Dendritic cell treated with granulocyte-macrophage colony-stimulating factor and Interleukin-4, amounts not matched to agents 40 ng/mL and 50 ng/mL, for 4 days (primary cell): ENCODE results near the gene TMEM139.
"Not testable (repeated sequence)": the region's sequence is repeated elsewhere in the genome, so short reads cannot be mapped to it uniquely, and the experiment has no call there.

Source experiments
- H3K27ac Mint-ChIP-seq: one replicate; pipeline ENCODE4 v1.8.0; 2022; ENCODE audit warnings: mild to moderate bottlenecking, mixed read lengths
- H3K27me3 Mint-ChIP-seq: one replicate; pipeline ENCODE4 v1.8.0; 2022; ENCODE audit warnings: mild to moderate bottlenecking, mixed read lengths
- H3K36me3 Mint-ChIP-seq: one replicate; pipeline ENCODE4 v1.8.0; 2022; ENCODE audit warnings: low read depth, mixed read lengths
- H3K4me1 Mint-ChIP-seq: one replicate; pipeline ENCODE4 v1.8.0; 2022; ENCODE audit warnings: low read depth, mixed read lengths
- H3K4me3 Mint-ChIP-seq: one replicate; pipeline ENCODE4 v1.8.0; 2022; ENCODE audit warnings: mild to moderate bottlenecking, moderate library complexity, mixed read lengths
- H3K9me3 Mint-ChIP-seq: one replicate; pipeline ENCODE4 v1.8.0; 2022; ENCODE audit warnings: mixed read lengths
- intact Hi-C: fragments of 100-400 bp; cut with micrococcal nuclease; formaldehyde crosslinking; loops from one replicate; pipeline ENCODE4 v1.15.0; 2022

Gene TMEM139

GRCh38 chr7:143287935-143288826 is 3.4 kb downstream of the TMEM139 start, which contains the start of gene CASP2:
TSS of gene CASP2 (plus strand) at chr7:143288351. CDS start at chr7:143288456, 105 bp downstream.
- Mint-ChIP-seq H3K36me3 (peaks cover 36% of the 10 kb centered on the region), H3K27me3 (no peaks in the 10 kb centered on the region), H3K9me3 (no peaks in the 10 kb centered on the region), H3K27ac (peak within 1 kb of the TSS; percentile 91), H3K4me1 (peaks cover 46% of the 10 kb centered on the region), H3K4me3 (peak within 1 kb of the TSS; percentile 97)
- intact Hi-C loops, result no loop called here

GRCh38 chr7:143288836-143289235 is 4.1 kb downstream of the TMEM139 start:
- intact Hi-C loops, result no loop called here
- Mint-ChIP-seq H3K9me3 (no peaks in the 10 kb centered on the region), H3K27ac (peak overlapping the region; percentile 91), H3K4me3 (peak overlapping the region; percentile 97), H3K27me3 (no peaks in the 10 kb centered on the region), H3K4me1 (peaks cover 46% of the 10 kb centered on the region), H3K36me3 (peaks cover 43% of the 10 kb centered on the region)

GRCh38 chr7:143289421-143289820 is 4.7 kb downstream of the TMEM139 start:
- Mint-ChIP-seq H3K27me3 (no peaks in the 10 kb centered on the region), H3K4me1 (peaks cover 46% of the 10 kb centered on the region), H3K27ac (peak overlapping the region; percentile 91), H3K4me3 (peak overlapping the region; percentile 97), H3K9me3 (no peaks in the 10 kb centered on the region), H3K36me3 (peaks cover 49% of the 10 kb centered on the region)
- intact Hi-C loops, result no loop called here

- H3K27me3 Mint-ChIP-seq, intact Hi-C loops, H3K9me3 Mint-ChIP-seq: not testable (repeated sequence)
- peaks cover 53% of the 10 kb centered on the region for H3K36me3 Mint-ChIP-seq
- peak overlapping the region; percentile 44 for H3K4me3 Mint-ChIP-seq
- peak overlapping the region; percentile 91 for H3K27ac Mint-ChIP-seq
- H3K4me1 Mint-ChIP-seq, result peaks cover 41% of the 10 kb centered on the region
Observed at GRCh38 chr7:143289888-143290287, 5.1 kb downstream of the TMEM139 start.

DNA sequence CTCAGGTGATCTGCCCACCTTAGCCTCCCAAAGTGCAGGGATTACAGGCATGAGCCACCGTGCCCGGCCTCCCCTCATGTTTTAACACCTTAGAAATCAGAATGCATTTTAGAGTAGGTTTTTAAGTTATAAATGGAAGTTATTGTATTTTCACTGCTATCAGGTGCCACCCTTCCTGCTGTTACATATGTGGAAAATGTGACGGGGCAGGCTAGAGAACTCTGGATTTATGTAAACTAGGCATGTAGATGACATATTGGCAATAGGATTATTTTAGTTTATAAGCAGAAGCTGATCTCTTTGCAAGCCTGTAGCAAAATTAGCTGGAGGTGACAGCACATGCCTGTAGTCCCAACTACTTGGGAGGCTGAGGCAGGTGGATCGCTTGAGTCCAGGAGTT is 5.5 kb downstream of the TMEM139 start:
- peak overlapping the region; percentile 91 for H3K27ac Mint-ChIP-seq
- no peaks in the 10 kb centered on the region for H3K9me3 Mint-ChIP-seq
- H3K27me3 Mint-ChIP-seq, result no peaks in the 10 kb centered on the region
- H3K4me1 Mint-ChIP-seq, result peaks cover 43% of the 10 kb centered on the region
- peak overlapping the region; percentile 44 for H3K4me3 Mint-ChIP-seq
- peaks cover 57% of the 10 kb centered on the region for H3K36me3 Mint-ChIP-seq
- intact Hi-C loops, result no loop called here

DNA sequence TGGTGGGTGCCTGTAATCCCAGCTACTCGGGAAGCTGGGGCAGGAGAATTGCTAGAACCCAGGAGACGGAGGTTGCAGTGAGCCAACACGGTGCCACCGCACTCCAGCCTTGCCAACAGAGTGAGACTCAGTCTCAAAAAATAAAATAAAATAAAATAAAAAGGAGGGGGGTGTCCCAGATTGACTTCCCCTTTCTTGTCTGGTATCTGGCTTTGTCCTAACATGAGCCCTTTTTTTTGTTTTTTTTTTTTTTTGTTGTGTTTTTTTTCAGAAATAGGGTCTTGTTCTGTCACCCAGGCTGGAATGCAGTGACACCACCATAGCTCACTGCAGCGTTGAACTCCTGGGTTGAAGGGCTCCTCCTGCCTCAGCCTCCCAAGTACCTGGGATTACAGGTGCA is 8.1 kb downstream of the TMEM139 start:
- H3K27me3 Mint-ChIP-seq, result no peaks in the 10 kb centered on the region
- H3K4me3 Mint-ChIP-seq, result no peak overlapping the region
- H3K27ac Mint-ChIP-seq, result no peak overlapping the region
- intact Hi-C loops, result no loop called here
- H3K36me3 Mint-ChIP-seq, result peaks cover 79% of the 10 kb centered on the region
- no peaks in the 10 kb centered on the region for H3K9me3 Mint-ChIP-seq
- H3K4me1 Mint-ChIP-seq, result peaks cover 54% of the 10 kb centered on the region

DNA sequence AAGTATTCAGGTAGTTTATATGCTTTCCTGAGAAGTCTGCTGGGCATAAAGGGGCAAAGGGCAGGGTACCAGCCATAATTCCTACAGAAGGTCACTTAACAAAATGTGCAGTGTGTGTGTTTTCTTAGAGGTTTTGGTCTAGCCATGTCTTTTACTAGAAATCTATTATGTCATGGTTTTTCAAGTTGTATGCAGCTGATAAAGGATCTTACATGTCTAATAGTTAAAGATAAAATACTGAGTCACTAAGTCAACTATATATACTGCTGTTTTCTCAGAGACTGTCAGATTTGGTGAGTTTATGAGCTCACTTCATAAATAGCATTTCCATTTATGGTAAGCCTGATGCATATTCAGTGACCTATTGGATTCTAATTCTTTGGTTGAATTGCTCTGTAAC is 11.1 kb downstream of the TMEM139 start:
- Mint-ChIP-seq H3K27ac (no peak overlapping the region), H3K27me3 (no peaks in the 10 kb centered on the region), H3K9me3 (no peaks in the 10 kb centered on the region), H3K36me3 (peaks cover 94% of the 10 kb centered on the region), H3K4me3 (no peak overlapping the region), H3K4me1 (peaks cover 54% of the 10 kb centered on the region)
- intact Hi-C loops, result no loop called here

DNA sequence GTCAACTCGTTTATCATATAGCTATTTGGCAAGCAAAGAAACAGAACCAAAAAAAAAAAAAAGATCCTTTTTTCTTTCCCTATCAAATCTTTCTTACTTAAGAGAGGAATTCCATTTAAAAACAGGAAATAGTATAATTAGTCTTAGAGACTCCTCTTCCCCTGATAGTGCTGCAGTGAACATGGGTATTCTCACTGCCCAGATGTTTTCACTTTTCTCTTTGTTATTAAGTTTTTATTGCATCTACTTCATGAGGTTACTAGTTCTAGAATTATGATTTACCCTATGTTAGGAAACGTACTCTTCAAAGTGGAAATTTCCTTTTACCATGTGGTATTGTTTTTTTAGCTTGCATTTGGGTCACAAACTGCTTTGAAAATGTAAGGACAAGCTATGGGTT is 11.9 kb downstream of the TMEM139 start:
- Mint-ChIP-seq H3K4me1 (peaks cover 52% of the 10 kb centered on the region), H3K27me3 (no peaks in the 10 kb centered on the region), H3K9me3 (no peaks in the 10 kb centered on the region), H3K36me3 (peaks cover 95% of the 10 kb centered on the region), H3K4me3 (no peak overlapping the region), H3K27ac (no peak overlapping the region)
- intact Hi-C loops, result no loop called here

GRCh38 chr7:143299346-143299745 is 14.6 kb downstream of the TMEM139 start:
- H3K27ac Mint-ChIP-seq, result no peak overlapping the region
- H3K36me3 Mint-ChIP-seq, result peaks cover 93% of the 10 kb centered on the region
- intact Hi-C loops, result no loop called here
- H3K4me1 Mint-ChIP-seq, result peaks cover 54% of the 10 kb centered on the region
- H3K4me3 Mint-ChIP-seq, result no peak overlapping the region
- H3K9me3 Mint-ChIP-seq, result no peaks in the 10 kb centered on the region
- no peaks in the 10 kb centered on the region for H3K27me3 Mint-ChIP-seq

DNA sequence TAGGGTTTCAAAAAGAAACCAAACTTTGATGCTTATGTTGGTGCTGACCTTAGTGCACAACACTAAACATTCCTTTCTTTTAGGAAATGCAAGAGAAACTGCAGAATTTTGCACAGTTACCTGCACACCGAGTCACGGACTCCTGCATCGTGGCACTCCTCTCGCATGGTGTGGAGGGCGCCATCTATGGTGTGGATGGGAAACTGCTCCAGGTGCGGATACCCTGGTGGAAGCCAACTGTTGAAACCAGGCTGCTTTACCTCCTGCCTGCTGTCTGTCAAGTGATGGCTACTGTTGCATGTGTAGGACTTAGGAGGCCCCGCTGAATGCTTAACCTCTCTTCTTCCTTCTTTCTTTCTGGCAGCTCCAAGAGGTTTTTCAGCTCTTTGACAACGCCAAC is 15.1 kb downstream of the TMEM139 start:
- Mint-ChIP-seq H3K4me3 (no peak overlapping the region), H3K27ac (peak overlapping the region; percentile 66)

DNA sequence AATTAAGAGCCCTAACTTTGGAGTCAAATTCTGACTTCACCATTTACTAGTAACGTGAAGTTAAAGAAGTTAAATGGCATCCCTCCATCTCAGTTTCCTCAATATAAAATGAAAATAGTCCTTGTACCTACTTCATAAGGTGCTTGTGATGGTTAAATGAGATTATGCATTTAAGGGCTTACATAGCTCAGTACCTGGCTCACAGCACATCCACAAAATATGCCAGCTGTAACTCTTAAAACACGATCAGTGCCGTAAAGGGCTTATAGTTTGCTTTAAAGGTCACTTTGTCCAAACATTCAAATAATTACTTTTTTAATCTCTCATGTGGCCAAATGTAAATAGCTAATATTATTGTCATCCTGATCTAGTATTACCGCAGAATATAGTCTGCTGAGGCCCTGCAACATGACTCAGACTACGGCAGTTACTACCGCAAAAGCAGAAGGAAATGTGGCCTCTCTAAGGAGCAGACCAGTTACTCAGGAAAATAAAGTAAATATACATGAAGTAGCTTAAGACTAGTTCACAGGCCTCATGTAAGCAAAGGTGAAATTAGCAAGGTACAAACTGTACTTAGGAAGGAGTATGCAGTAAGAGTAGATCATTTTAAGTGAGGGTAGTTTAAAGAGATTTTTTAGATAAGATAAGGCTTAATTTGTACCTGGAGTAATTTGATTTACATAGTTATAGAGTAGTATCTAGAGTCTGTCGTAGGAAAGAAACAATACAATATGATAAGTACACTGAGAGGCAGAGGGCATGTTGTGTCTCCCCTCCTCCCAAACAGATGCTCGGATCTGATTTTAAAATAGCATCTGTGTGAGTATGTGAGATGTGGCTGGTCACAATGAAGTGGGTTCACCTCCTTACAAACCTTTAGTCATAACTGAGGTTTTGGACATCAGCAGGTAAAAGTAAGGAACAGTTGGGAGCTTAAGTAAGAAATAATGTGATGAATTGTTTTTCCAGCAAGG is 16.5 kb downstream of the TMEM139 start:
- H3K36me3 Mint-ChIP-seq, result peaks cover 93% of the 10 kb centered on the region
- H3K4me1 Mint-ChIP-seq, result peaks cover 60% of the 10 kb centered on the region
- no peak overlapping the region for H3K4me3 Mint-ChIP-seq
- peak overlapping the region; percentile 66 for H3K27ac Mint-ChIP-seq
- no peaks in the 10 kb centered on the region for H3K27me3 Mint-ChIP-seq
- intact Hi-C loops, result loop anchor here (10.0 kb wide), 1 partner anchor 296 kb away; no protein-coding TSS in a partner anchor
- H3K9me3 Mint-ChIP-seq, result no peaks in the 10 kb centered on the region

More for the DNA sequence above, 15.1 kb downstream of the TMEM139 start:
- intact Hi-C loops, result loop anchor here (10.0 kb wide), 1 partner anchor 295 kb away; no protein-coding TSS in a partner anchor
- Mint-ChIP-seq H3K4me1 (peaks cover 58% of the 10 kb centered on the region), H3K9me3 (no peaks in the 10 kb centered on the region), H3K36me3 (peaks cover 93% of the 10 kb centered on the region), H3K27me3 (no peaks in the 10 kb centered on the region)

GRCh38 chr7:143303733-143304132 is 19.0 kb downstream of the TMEM139 start:
- H3K27me3 Mint-ChIP-seq, result no peaks in the 10 kb centered on the region
- H3K27ac Mint-ChIP-seq, result no peak overlapping the region
- H3K4me1 Mint-ChIP-seq, result peaks cover 77% of the 10 kb centered on the region
- H3K9me3 Mint-ChIP-seq, result no peaks in the 10 kb centered on the region
- peaks cover 96% of the 10 kb centered on the region for H3K36me3 Mint-ChIP-seq
- no peak overlapping the region for H3K4me3 Mint-ChIP-seq
- intact Hi-C loops, result loop anchor here (10.0 kb wide), 1 partner anchor 299 kb away; no protein-coding TSS in a partner anchor

DNA sequence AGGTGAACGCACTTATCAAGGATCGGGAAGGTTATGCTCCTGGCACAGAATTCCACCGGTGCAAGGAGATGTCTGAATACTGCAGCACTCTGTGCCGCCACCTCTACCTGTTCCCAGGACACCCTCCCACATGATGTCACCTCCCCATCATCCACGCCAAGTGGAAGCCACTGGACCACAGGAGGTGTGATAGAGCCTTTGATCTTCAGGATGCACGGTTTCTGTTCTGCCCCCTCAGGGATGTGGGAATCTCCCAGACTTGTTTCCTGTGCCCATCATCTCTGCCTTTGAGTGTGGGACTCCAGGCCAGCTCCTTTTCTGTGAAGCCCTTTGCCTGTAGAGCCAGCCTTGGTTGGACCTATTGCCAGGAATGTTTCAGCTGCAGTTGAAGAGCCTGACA is 20.2 kb downstream of the TMEM139 start:
- Mint-ChIP-seq H3K4me1 (peaks cover 82% of the 10 kb centered on the region), H3K27me3 (no peaks in the 10 kb centered on the region), H3K4me3 (no peak overlapping the region), H3K27ac (peak overlapping the region; percentile 49), H3K9me3 (no peaks in the 10 kb centered on the region), H3K36me3 (peaks cover 84% of the 10 kb centered on the region)
- intact Hi-C loops, result loop anchor here (1.0 to 10.0 kb wide), 3 partner anchors 9 to 300 kb away; no protein-coding TSS in a partner anchor
